Gastrocnemius medialis (tissue), 4 donors: ENCODE measurements around the gene RREB1.

Experiments used
- POLR2A ChIP-seq, 2 donors: fragments of 450-650 bp; IDR thresholded peaks; one replicate each; pipeline ENCODE4 v1.6.1; 2017; ENCODE audit warnings: antibody characterized with exemption in 2 of 2, mild to moderate bottlenecking in 2 of 2, moderate library complexity in 2 of 2
- TF ChIP-seq, protein P1 (sequence below), 5 experiments: fragments of 450-650 bp in 3 of 5; fragments of 200-600 bp in 2 of 5; sonication (generic) in 2 of 5; IDR thresholded peaks in 4 of 5; conservative IDR thresholded peaks in 1 of 5; 1 replicate in 4 of 5; 2 replicates in 1 of 5; pipeline ENCODE4 v1.5.1; 2016 to 2019; ENCODE audit warnings: antibody characterized with exemption in 5 of 5, mild to moderate bottlenecking in 3 of 5, moderate library complexity in 3 of 5

DNA sequence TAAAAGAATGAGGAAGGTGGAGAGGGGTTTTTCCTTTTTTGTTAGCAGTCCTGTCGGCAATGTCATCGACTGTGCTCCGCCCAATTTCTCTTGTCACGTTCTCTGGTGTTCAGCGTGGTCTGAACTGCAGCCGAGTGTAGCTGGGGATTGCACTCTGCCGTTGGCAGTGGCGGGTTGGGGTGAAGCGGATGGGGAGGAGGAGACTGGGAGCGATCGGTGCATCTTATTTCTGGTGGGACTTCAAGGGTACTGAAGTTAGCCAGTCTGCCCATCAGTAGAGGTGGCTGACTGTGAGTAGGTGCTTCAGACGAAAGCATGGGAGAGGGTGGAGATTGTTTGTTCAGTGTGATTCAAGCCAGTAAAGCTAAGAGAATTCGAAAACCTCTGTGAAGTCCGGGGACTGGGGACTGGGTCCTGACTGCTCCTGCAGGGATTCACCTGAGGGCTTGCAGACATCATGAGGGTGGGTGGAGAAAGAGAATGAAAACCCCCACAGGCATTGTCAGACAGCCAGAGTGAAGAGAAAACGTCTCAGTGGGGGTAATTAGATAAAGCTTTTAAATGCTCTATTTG lies 5.1 kb downstream of the RREB1 start:
- TF ChIP-seq POLR2A (IDR thresholded peaks at IDR 0.05), result no peak
- TF ChIP-seq, protein P1, sequence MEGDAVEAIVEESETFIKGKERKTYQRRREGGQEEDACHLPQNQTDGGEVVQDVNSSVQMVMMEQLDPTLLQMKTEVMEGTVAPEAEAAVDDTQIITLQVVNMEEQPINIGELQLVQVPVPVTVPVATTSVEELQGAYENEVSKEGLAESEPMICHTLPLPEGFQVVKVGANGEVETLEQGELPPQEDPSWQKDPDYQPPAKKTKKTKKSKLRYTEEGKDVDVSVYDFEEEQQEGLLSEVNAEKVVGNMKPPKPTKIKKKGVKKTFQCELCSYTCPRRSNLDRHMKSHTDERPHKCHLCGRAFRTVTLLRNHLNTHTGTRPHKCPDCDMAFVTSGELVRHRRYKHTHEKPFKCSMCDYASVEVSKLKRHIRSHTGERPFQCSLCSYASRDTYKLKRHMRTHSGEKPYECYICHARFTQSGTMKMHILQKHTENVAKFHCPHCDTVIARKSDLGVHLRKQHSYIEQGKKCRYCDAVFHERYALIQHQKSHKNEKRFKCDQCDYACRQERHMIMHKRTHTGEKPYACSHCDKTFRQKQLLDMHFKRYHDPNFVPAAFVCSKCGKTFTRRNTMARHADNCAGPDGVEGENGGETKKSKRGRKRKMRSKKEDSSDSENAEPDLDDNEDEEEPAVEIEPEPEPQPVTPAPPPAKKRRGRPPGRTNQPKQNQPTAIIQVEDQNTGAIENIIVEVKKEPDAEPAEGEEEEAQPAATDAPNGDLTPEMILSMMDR (IDR thresholded peaks at IDR 0.05 in 4 of 5, conservative IDR thresholded peaks at IDR 0.05 in 1 of 5), result no peak
